Measurements from ENCODE around the gene TAS1R3.
A peak's percentile ranks its signal among the peaks of the same experiment; 100 is the strongest.

TAS1R3 gene

DNA sequence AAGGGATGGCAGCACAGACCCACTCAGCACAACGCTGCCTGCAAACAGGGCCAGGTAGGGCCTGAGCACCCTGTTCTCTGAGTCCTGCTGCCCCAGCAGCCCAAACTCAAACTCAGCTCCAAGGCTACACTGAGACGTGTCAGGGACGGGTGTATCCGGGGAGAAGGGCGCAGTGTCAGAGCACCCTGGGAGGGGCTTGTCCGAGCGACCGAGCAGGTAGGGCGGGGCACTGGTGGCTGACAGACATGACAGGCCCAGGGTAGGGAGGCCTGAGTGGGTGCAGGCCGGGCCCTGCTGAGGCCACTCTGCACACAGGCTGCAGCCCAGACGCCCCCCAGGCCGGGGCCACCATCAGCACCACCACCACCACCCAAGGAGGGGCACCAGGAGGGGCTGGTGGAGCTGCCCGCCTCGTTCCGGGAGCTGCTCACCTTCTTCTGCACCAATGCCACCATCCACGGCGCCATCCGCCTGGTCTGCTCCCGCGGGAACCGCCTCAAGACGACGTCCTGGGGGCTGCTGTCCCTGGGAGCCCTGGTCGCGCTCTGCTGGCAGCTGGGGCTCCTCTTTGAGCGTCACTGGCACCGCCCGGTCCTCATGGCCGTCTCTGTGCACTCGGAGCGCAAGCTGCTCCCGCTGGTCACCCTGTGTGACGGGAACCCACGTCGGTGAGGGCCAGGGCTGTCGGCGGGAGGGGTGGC is 45.3 kb upstream of the TAS1R3 start:
- no peak overlapping the region for H3K4me3 ChIP-seq (ENCODE audit: low read length)
- no peak for TF ChIP-seq CTCF (conservative IDR thresholded peaks at IDR 0.05; ENCODE audit: low read depth, low read length)
- DNase-seq (ENCODE audit: low read depth) = no peak

DNA sequence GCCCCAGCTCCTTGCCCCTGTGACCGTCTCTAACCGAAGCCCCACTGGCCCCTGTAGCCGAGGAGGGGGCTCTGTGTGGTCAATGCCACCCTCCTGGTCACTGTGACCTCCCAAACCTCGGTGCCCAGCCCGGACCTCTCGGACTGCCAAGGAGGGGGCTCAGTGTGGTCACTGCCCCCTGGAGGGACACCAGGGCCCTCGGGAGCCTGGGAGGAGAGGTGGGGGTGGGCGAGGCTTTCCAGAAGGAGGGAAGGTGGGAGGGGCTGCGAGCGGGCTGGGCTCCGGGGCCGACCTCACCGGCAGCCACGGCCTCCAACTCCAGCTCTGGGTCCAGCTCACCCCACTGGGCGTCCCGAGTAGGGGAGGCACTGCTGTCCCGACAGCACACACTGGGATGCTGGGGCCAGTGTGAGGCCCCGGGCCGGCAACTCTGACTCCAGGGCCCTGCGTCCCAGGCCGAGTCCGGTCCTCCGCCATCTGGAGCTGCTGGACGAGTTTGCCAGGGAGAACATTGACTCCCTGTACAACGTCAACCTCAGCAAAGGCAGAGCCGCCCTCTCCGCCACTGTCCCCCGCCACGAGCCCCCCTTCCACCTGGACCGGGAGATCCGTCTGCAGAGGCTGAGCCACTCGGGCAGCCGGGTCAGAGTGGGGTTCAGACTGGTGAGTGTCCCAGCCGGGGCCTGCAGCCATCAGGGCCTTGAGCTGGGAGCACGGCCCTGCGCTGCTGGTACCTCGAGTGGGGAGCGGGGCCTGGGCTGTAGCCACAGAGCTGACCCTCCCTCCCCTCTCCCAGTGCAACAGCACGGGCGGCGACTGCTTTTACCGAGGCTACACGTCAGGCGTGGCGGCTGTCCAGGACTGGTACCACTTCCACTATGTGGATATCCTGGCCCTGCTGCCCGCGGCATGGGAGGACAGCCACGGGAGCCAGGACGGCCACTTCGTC is 44.5 kb upstream of the TAS1R3 start:
- no peak for DNase-seq (ENCODE audit: low read depth)
- no peak for TF ChIP-seq CTCF (conservative IDR thresholded peaks at IDR 0.05; ENCODE audit: low read depth, low read length)
- no peak overlapping the region for H3K4me3 ChIP-seq (ENCODE audit: low read length)

DNA sequence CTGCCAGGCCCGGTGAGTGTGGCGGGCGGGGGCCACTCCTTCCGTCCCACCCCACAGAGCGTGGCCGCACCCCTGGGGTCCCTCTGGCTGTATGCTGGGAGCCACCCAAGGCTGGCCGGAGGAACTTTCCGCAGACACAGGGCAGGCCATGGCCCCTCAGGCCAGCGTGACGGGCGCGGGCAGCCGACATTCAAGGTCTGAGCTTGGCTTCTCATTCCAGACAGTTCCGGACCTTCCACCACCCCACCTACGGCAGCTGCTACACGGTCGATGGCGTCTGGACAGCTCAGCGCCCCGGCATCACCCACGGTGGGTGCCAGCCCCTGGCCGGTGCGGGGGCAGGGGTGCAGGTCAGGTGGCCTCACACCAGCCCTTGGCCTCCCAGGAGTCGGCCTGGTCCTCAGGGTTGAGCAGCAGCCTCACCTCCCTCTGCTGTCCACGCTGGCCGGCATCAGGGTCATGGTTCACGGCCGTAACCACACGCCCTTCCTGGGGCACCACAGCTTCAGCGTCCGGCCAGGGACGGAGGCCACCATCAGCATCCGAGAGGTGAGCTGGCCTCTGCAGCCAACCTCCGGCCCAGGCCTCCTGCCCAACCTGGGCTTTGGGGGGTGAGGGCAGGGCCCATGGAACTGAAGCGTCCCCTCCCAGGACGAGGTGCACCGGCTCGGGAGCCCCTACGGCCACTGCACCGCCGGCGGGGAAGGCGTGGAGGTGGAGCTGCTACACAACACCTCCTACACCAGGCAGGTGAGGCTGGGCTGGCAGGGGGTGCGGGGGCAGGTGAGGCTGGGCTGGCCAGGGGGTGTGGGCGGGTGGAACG is 43.6 kb upstream of the TAS1R3 start:
- H3K4me3 ChIP-seq (ENCODE audit: low read length) = no peak overlapping the region
- DNase-seq (ENCODE audit: low read depth) = no peak
- TF ChIP-seq CTCF (conservative IDR thresholded peaks at IDR 0.05; ENCODE audit: low read depth, low read length) = no peak

GRCh38 chr1:1290238-1290731 is 40.8 kb upstream of the TAS1R3 start:
- DNase-seq (ENCODE audit: low read depth) = no peak
- TF ChIP-seq CTCF (conservative IDR thresholded peaks at IDR 0.05; ENCODE audit: low read depth, low read length) = peak; percentile 63
- no peak overlapping the region for H3K4me3 ChIP-seq (ENCODE audit: low read length)

DNA sequence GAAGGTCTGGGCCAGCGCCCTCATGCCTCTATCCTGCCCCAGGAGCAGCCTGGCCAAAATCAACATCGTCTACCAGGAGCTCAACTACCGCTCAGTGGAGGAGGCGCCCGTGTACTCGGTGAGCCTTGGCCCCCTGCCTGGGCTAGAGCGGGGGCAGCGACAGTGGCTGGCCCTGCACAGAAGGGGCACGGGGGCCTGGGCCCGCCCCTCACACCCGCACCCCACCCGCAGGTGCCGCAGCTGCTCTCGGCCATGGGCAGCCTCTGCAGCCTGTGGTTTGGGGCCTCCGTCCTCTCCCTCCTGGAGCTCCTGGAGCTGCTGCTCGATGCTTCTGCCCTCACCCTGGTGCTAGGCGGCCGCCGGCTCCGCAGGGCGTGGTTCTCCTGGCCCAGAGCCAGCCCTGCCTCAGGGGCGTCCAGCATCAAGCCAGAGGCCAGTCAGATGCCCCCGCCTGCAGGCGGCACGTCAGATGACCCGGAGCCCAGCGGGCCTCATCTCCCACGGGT is 40.0 kb upstream of the TAS1R3 start:
- no peak for DNase-seq (ENCODE audit: low read depth)
- no peak for TF ChIP-seq CTCF (conservative IDR thresholded peaks at IDR 0.05; ENCODE audit: low read depth, low read length)
- no peak overlapping the region for H3K4me3 ChIP-seq (ENCODE audit: low read length)

DNA sequence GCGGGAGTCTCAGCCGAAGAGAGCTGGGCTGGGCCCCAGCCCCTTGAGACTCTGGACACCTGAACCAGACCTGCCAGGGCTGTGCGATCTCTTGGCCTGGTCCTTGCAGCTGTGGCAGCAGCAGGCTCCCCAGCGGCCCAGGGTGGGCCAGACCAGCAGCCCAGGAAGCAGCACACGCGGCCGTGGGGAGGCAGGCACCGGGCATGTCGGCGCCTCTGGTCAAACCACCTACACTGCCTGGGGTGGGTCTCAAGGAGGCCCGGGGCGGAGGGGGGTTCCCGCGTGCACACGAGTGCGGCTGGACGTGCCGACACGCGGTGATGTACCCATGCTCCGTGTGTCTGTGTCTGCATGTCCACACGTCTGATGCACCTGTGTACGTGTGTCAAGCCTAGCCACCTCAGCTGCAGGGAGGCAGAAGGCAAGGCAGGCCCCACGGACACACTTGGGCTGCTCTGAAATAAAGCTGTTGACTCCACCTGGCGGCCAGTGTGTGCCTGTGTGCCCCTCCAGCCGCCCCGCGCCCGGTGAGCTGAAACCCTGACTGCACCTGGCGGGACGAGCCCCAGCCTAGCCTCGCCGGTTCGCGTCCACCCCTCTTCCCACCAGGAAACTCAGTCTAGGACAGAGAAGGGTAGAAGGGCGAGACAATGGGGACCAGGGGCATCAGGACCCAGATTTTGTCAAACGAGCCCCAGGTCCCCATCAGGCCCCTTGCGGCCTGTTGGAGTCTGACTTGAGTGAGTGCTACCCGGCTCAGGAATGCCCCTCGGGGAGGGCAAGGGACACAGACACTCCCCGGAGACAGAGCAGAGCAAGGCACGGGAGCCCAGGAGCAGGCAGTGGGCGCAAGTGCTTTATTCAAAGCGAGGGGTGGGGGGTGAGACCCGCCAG is 39.3 kb upstream of the TAS1R3 start:
- peak; percentile 72 for TF ChIP-seq CTCF (conservative IDR thresholded peaks at IDR 0.05; ENCODE audit: low read depth, low read length)
- H3K4me3 ChIP-seq (ENCODE audit: low read length) = no peak overlapping the region
- DNase-seq (ENCODE audit: low read depth) = no peak

All from retinal pigment epithelial cell (primary cell).